Left renal cortex interstitium (tissue), 4 donors: ENCODE results near the gene C1QTNF12. TPM values are rescaled to one million over a fixed set of nuclear protein-coding genes. Genes with fewer than 3 reads are reported as not detected.

Experiments used
- DNase-seq, 4 donors: peaks; one replicate each; pipeline ENCODE4 v3.0.0-alpha.2; 2013; ENCODE audit warnings: low read depth in 4 of 4, low spot score in 2 of 4, missing footprints in 1 of 4
- polyA plus RNA-seq, 4 donors: library from polyadenylated mRNA; unstranded; fragments of 120-200 nt; gene quantifications; one replicate each; pipeline ENCODE4 v1.2.1, GENCODE V29; 2013; ENCODE audit not compliant: insufficient read length in 4 of 4

The C1QTNF12 gene
- polyA plus RNA-seq, 4 donors = 7.2 to 17.3 (median 14.9) TPM

GRCh38 chr1:1216770-1217620 lies 29.5 kb downstream of the C1QTNF12 start:
- no peak for DNase-seq

- no peak for DNase-seq
Observed at GRCh38 chr1:1215881-1216605, 30.5 kb downstream of the C1QTNF12 start.

- DNase-seq = no peak
Observed at GRCh38 chr1:1215080-1215676, 31.3 kb downstream of the C1QTNF12 start.

GRCh38 chr1:1213345-1214265 lies 32.9 kb downstream of the C1QTNF12 start, which contains the start of gene TNFRSF4:
Gene TNFRSF4, minus strand, starts transcription at chr1:1214153. Its CDS starts 26 bp downstream, at chr1:1214127.
- DNase-seq = no peak

GRCh38 chr1:1212780-1213344 lies 33.7 kb downstream of the C1QTNF12 start:
- no peak for DNase-seq

- no peak for DNase-seq
Observed at GRCh38 chr1:1211541-1212441, 34.7 kb downstream of the C1QTNF12 start.

GRCh38 chr1:1210726-1211540 lies 35.6 kb downstream of the C1QTNF12 start:
- no peak for DNase-seq

GRCh38 chr1:1208713-1209433 lies 37.6 kb downstream of the C1QTNF12 start:
- DNase-seq = no peak

- no peak for DNase-seq
Observed at GRCh38 chr1:1207571-1207892, 39.0 kb downstream of the C1QTNF12 start.

- DNase-seq = no peak
Observed at GRCh38 chr1:1206966-1207531, 39.5 kb downstream of the C1QTNF12 start.

- DNase-seq = no peak
Observed at GRCh38 chr1:1206376-1206965, 40.1 kb downstream of the C1QTNF12 start, which contains the start of gene TNFRSF18. Gene TNFRSF18, minus strand, starts transcription at chr1:1206592. Its CDS starts 21 bp downstream, at chr1:1206571.

GRCh38 chr1:1205769-1206375 lies 40.6 kb downstream of the C1QTNF12 start:
- no peak for DNase-seq

GRCh38 chr1:1204998-1205768 lies 41.3 kb downstream of the C1QTNF12 start:
- no peak for DNase-seq

- DNase-seq = no peak
Observed at GRCh38 chr1:1204425-1204920, 42.0 kb downstream of the C1QTNF12 start.
